Measurements from ENCODE around the gene RWDD2A. TPM values are rescaled to one million over a fixed set of nuclear protein-coding genes. Genes with fewer than 3 reads are reported as not detected.

RWDD2A gene
- total RNA-seq, 2 experiments from 2014 or later: 1.5 to 1.6 TPM

- no peak for ATAC-seq
- TF ChIP-seq CTCF (IDR thresholded peaks at IDR 0.05): no peak
- ChIA-PET POLR2A (no interaction called here), CTCF (interaction anchor here (0.6 to 6.6 kb wide), 4 partner anchors 13 to 103 kb away, joined by 3 to 35 read pairs (median 4); partner anchors contain the start of genes DOP1A and UBE3D)
- Mint-ChIP-seq H3K27ac (no peak overlapping the region), H3K36me3 (ENCODE audit: low read depth) (peaks cover 38% of the 10 kb centered on the region), H3K4me1 (ENCODE audit: low read depth) (no peaks in the 10 kb centered on the region), H3K27me3 (no peaks in the 10 kb centered on the region), H3K4me3 (no peak overlapping the region), H3K9me3 (no peaks in the 10 kb centered on the region)
- DNase-seq: no peak
- intact Hi-C loops (cut with micrococcal nuclease): no loop called here
Observed at GRCh38 chr6:83169511-83169910, 23.6 kb upstream of the RWDD2A start.

GRCh38 chr6:83176246-83176645 lies 16.9 kb upstream of the RWDD2A start:
- no peak for DNase-seq
- intact Hi-C loops (cut with micrococcal nuclease): no loop called here
- ChIA-PET POLR2A (no interaction called here), CTCF (interaction anchor here (2.0 kb wide), 1 partner anchor 109 kb away, joined by 7 read pairs; the partner anchor contains the start of gene DOP1A)
- no peak for TF ChIP-seq CTCF (IDR thresholded peaks at IDR 0.05)
- H3K9me3 Mint-ChIP-seq: no peaks in the 10 kb centered on the region
- peaks cover 26% of the 10 kb centered on the region for H3K36me3 Mint-ChIP-seq (ENCODE audit: low read depth)
- no peaks in the 10 kb centered on the region for H3K27me3 Mint-ChIP-seq
- no peaks in the 10 kb centered on the region for H3K4me1 Mint-ChIP-seq (ENCODE audit: low read depth)
- ATAC-seq: no peak
- peak overlapping the region; percentile 73 for H3K27ac Mint-ChIP-seq
- H3K4me3 Mint-ChIP-seq: no peak overlapping the region

GRCh38 chr6:83180426-83180950 lies 12.7 kb upstream of the RWDD2A start:
- H3K4me3 Mint-ChIP-seq: no peak overlapping the region
- H3K36me3 Mint-ChIP-seq (ENCODE audit: low read depth): peaks cover 52% of the 10 kb centered on the region
- CTCF ChIA-PET: interaction anchor here (2.0 kb wide), 1 partner anchor 115 kb away, joined by 4 read pairs; the partner anchor contains the start of gene UBE3D
- no peak overlapping the region for H3K27ac Mint-ChIP-seq
- H3K4me1 Mint-ChIP-seq (ENCODE audit: low read depth): peaks cover 3% of the 10 kb centered on the region
- ATAC-seq: no peak
- POLR2A ChIA-PET: interaction anchor here (1.0 kb wide), 1 partner anchor 15 kb away, joined by 3 read pairs; no protein-coding TSS in a partner anchor
- no peak for TF ChIP-seq CTCF (IDR thresholded peaks at IDR 0.05)
- H3K27me3 Mint-ChIP-seq: no peaks in the 10 kb centered on the region
- DNase-seq: no peak
- H3K9me3 Mint-ChIP-seq: no peaks in the 10 kb centered on the region
- intact Hi-C loops (cut with micrococcal nuclease): no loop called here

- peaks cover 50% of the 10 kb centered on the region for H3K36me3 Mint-ChIP-seq (ENCODE audit: low read depth)
- no peaks in the 10 kb centered on the region for H3K9me3 Mint-ChIP-seq
- no peak for TF ChIP-seq CTCF (IDR thresholded peaks at IDR 0.05)
- peaks cover 3% of the 10 kb centered on the region for H3K4me1 Mint-ChIP-seq (ENCODE audit: low read depth)
- ATAC-seq: no peak
- ChIA-PET CTCF (no interaction called here), POLR2A (no interaction called here)
- H3K4me3 Mint-ChIP-seq: no peak overlapping the region
- no peaks in the 10 kb centered on the region for H3K27me3 Mint-ChIP-seq
- no peak overlapping the region for H3K27ac Mint-ChIP-seq
- intact Hi-C loops (cut with micrococcal nuclease): no loop called here
- DNase-seq: no peak
Observed at GRCh38 chr6:83182114-83182513, 11.0 kb upstream of the RWDD2A start.

- no peaks in the 10 kb centered on the region for H3K9me3 Mint-ChIP-seq
- DNase-seq (no peak), ATAC-seq (no peak)
- H3K36me3 Mint-ChIP-seq (ENCODE audit: low read depth): peaks cover 50% of the 10 kb centered on the region
- CTCF ChIA-PET: interaction anchor here (0.6 to 1.4 kb wide), 5 partner anchors 12 to 118 kb away, joined by 3 to 4 read pairs (median 3); partner anchors contain the start of genes DOP1A and UBE3D
- H3K27ac Mint-ChIP-seq: no peak overlapping the region
- intact Hi-C loops (cut with micrococcal nuclease): no loop called here
- TF ChIP-seq CTCF (IDR thresholded peaks at IDR 0.05): no peak
- H3K4me3 Mint-ChIP-seq: no peak overlapping the region
- POLR2A ChIA-PET: interaction anchor here (0.8 kb wide), 2 partner anchors 12 to 27 kb away, joined by 4 read pairs; no protein-coding TSS in a partner anchor
- H3K27me3 Mint-ChIP-seq: no peaks in the 10 kb centered on the region
- peaks cover 4% of the 10 kb centered on the region for H3K4me1 Mint-ChIP-seq (ENCODE audit: low read depth)
Observed at GRCh38 chr6:83183082-83183828, 9.9 kb upstream of the RWDD2A start.

Measured in activated CD8-positive, alpha-beta T cell treated with anti-CD3 and anti-CD28 coated beads for 36 hours (primary cell).